Measurements from ENCODE around the gene HHIPL1. TPM values are rescaled to one million over a fixed set of nuclear protein-coding genes. Genes with fewer than 3 reads are reported as not detected.
A peak's percentile ranks its signal among the peaks of the same experiment; 100 is the strongest.

HHIPL1 gene
- total RNA-seq, 2 experiments from 2014 or later = not detected

- Histone ChIP-seq H3K36me3 (ENCODE audit: insufficient read depth, low read length) (no peaks in the 10 kb centered on the region), H3K4me3 (ENCODE audit: low read length) (peak overlapping the region; percentile 64), H3K9me3 (ENCODE audit: control insufficient read depth in 1 of 2, insufficient read depth in 1 of 2, low read length in 2 of 2) (peaks cover 0 to 11% of the 10 kb centered on the region in 2 experiments), H3K4me1 (ENCODE audit: insufficient read depth, low read length) (peaks cover 26% of the 10 kb centered on the region), H3K27ac (ENCODE audit: low read depth in 1 of 2, low read length in 2 of 2) (peak overlapping the region; percentile 46 to 50), H3K27me3 (ENCODE audit: control insufficient read depth in 1 of 2, insufficient read depth in 2 of 2, low read length in 2 of 2) (peaks cover 2 to 10% of the 10 kb centered on the region in 2 experiments)
- Mint-ChIP-seq H3K36me3 (ENCODE audit: low read depth) (no peaks in the 10 kb centered on the region), H3K4me3 (peak overlapping the region; percentile 95), H3K9me3 (no peaks in the 10 kb centered on the region), H3K4me1 (ENCODE audit: low read depth) (peaks cover 12% of the 10 kb centered on the region), H3K27ac (no peak overlapping the region), H3K27me3 (peaks cover 14% of the 10 kb centered on the region)
- POLR2A ChIA-PET = interaction anchor here (1.0 to 2.3 kb wide), 5 partner anchors 15 to 202 kb away, joined by 3 to 23 read pairs (median 3); partner anchors contain the start of genes CCDC85C, CCNK, EML1 and SETD3
- DNase-seq (peak; percentile 70 to 90 (median 78)), ATAC-seq (ENCODE audit: poor library complexity) (peak; percentile 11)
- intact Hi-C loops (cut with DNase I, micrococcal nuclease) = loop anchor here (1.0 to 10.0 kb wide), 7 partner anchors 78 to 694 kb away; partner anchors contain the start of genes CCDC85C (in 1 of the 2), EML1 (in 1 of the 2) and WDR25 (in 1 of the 2)
- CTCF ChIA-PET = interaction anchor here (1.0 kb wide), 2 partner anchors 13 to 201 kb away, joined by 4 to 7 read pairs; no protein-coding TSS in a partner anchor
- peak; percentile 88 for TF ChIP-seq CTCF (IDR thresholded peaks at IDR 0.05)
Observed at GRCh38 chr14:99682809-99683618, 38.1 kb downstream of the HHIPL1 start.

GRCh38 chr14:99683619-99684409, 38.9 kb downstream of the HHIPL1 start, which contains the start of gene CYP46A1:
Gene CYP46A1 (plus strand): TSS chr14:99684298. CDS start chr14:99684418, 120 bp downstream.
- H3K36me3 Mint-ChIP-seq (ENCODE audit: low read depth) = no peaks in the 10 kb centered on the region
- Histone ChIP-seq H3K4me3 (ENCODE audit: low read length) (peak within 1 kb of the TSS; percentile 64), H3K9me3 (ENCODE audit: control insufficient read depth in 1 of 2, insufficient read depth in 1 of 2, low read length in 2 of 2) (peaks cover 0 to 11% of the 10 kb centered on the region in 2 experiments), H3K36me3 (ENCODE audit: insufficient read depth, low read length) (no peaks in the 10 kb centered on the region), H3K27me3 (ENCODE audit: control insufficient read depth in 1 of 2, insufficient read depth in 2 of 2, low read length in 2 of 2) (peaks cover 10 to 14% of the 10 kb centered on the region in 2 experiments), H3K27ac (ENCODE audit: low read depth in 1 of 2, low read length in 2 of 2) (peak within 1 kb of the TSS; percentile 46 to 50), H3K4me1 (ENCODE audit: insufficient read depth, low read length) (peaks cover 31% of the 10 kb centered on the region)
- peak within 1 kb of the TSS; percentile 55 for H3K27ac Mint-ChIP-seq
- intact Hi-C loops (cut with DNase I, micrococcal nuclease) = loop anchor here in 1 of 2 experiments (2.0 to 10.0 kb wide), 5 partner anchors 79 to 693 kb away; partner anchors contain the start of genes CCDC85C, EML1 and WDR25
- H3K9me3 Mint-ChIP-seq = no peaks in the 10 kb centered on the region
- CTCF ChIA-PET = interaction anchor here (0.6 to 1.0 kb wide), 3 partner anchors 202 to 295 kb away, joined by 3 to 4 read pairs (median 3); no protein-coding TSS in a partner anchor
- peak; percentile 94 for ATAC-seq (ENCODE audit: poor library complexity)
- POLR2A ChIA-PET = interaction anchor here (0.9 to 2.3 kb wide), 5 partner anchors 16 to 288 kb away, joined by 3 to 23 read pairs (median 3); partner anchors contain the start of genes CCDC85C, CCNK, EML1 and SETD3
- H3K4me1 Mint-ChIP-seq (ENCODE audit: low read depth) = peaks cover 12% of the 10 kb centered on the region
- peak; percentile 99 to 100 (median 100) for DNase-seq
- peak within 1 kb of the TSS; percentile 95 for H3K4me3 Mint-ChIP-seq
- peaks cover 18% of the 10 kb centered on the region for H3K27me3 Mint-ChIP-seq
- TF ChIP-seq CTCF (IDR thresholded peaks at IDR 0.05) = no peak

Measured in CD4-positive, alpha-beta T cell (primary cell).